HepG2 (cell line): ENCODE data around the gene FUT3. TPM values are rescaled to one million over a fixed set of nuclear protein-coding genes. Genes with fewer than 3 reads are reported as not detected.

Experiments
- ATF7 ChIP-seq, 2 experiments: fragments of 450-650 bp in 1 of 2; sonication (generic) in 1 of 2; formaldehyde crosslinking in 1 of 2; IDR thresholded peaks; 2 replicates each; pipeline versions ENCODE4 v1.4.0 to v1.6.1; 2016 to 2020; ENCODE audit warnings: antibody characterized with exemption in 1 of 2, mild to moderate bottlenecking in 1 of 2, missing genetic modification reagents in 1 of 2
- DDIT3 ChIP-seq: sonication (generic); formaldehyde crosslinking; IDR thresholded peaks from 2 replicates; pipeline ENCODE4 v1.4.0; 2020; ENCODE audit warnings: mild to moderate bottlenecking, missing genetic modification reagents
- DR1 ChIP-seq: sonication (generic); formaldehyde crosslinking; IDR thresholded peaks from 2 replicates; pipeline ENCODE4 v1.8.0; 2021; ENCODE audit warnings: mild to moderate bottlenecking, missing genetic modification reagents, inconsistent platforms
- FOXP4 ChIP-seq: sonication (generic); formaldehyde crosslinking; IDR thresholded peaks from 2 replicates; pipeline ENCODE4 v1.4.0; 2020; ENCODE audit warnings: missing genetic modification reagents
- HDAC1 ChIP-seq: sonication (generic); formaldehyde crosslinking; IDR thresholded peaks from 2 replicates; pipeline ENCODE4 v1.5.1; 2020; ENCODE audit warnings: mild to moderate bottlenecking, missing genetic modification reagents
- MED13 ChIP-seq: sonication (generic); formaldehyde crosslinking; IDR thresholded peaks from 2 replicates; pipeline ENCODE4 v1.5.0; 2020; ENCODE audit warnings: missing genetic modification reagents
- NFKBIZ ChIP-seq: IDR thresholded peaks from 2 replicates; pipeline ENCODE4 v1.6.1; 2018; ENCODE audit warnings: missing genetic modification reagents, missing compliant biosample characterization
- NONO ChIP-seq, 2 experiments: fragments of 450-650 bp in 1 of 2; sonication (generic) in 1 of 2; formaldehyde crosslinking in 1 of 2; IDR thresholded peaks in 1 of 2; conservative IDR thresholded peaks in 1 of 2; 2 replicates each; pipeline versions ENCODE4 v1.6.1 to v1.8.0; 2017 to 2022; ENCODE audit warnings: mild to moderate bottlenecking in 1 of 2, missing genetic modification reagents in 1 of 2, moderate library complexity in 1 of 2
- ONECUT2 ChIP-seq: sonication (generic); formaldehyde crosslinking; IDR thresholded peaks from 2 replicates; pipeline ENCODE4 v1.4.0; 2020; ENCODE audit warnings: missing genetic modification reagents
- PITX1 ChIP-seq: sonication (generic); formaldehyde crosslinking; IDR thresholded peaks from 2 replicates; pipeline ENCODE4 v1.5.1; 2020; ENCODE audit warnings: mild to moderate bottlenecking, missing genetic modification reagents
- RFXAP ChIP-seq: sonication (generic); formaldehyde crosslinking; IDR thresholded peaks from 2 replicates; pipeline ENCODE4 v1.4.0; 2020; ENCODE audit warnings: missing genetic modification reagents, borderline replicate concordance
- SMAD1 ChIP-seq: sonication (generic); formaldehyde crosslinking; IDR thresholded peaks from 2 replicates; pipeline ENCODE4 v1.4.0; 2020; ENCODE audit warnings: missing genetic modification reagents, low read depth, mild to moderate bottlenecking, borderline replicate concordance
- ZBTB33 ChIP-seq: sonication (generic); formaldehyde crosslinking; IDR thresholded peaks from 2 replicates; pipeline ENCODE4 v1.4.0; 2020; ENCODE audit warnings: missing genetic modification reagents
- ZBTB43 ChIP-seq: sonication (generic); formaldehyde crosslinking; conservative IDR thresholded peaks from 2 replicates; pipeline ENCODE4 v1.4.0; 2020; ENCODE audit warnings: missing genetic modification reagents
- ZNF12 ChIP-seq: sonication (generic); formaldehyde crosslinking; IDR thresholded peaks from 2 replicates; pipeline ENCODE4 v1.5.0; 2020; ENCODE audit warnings: missing genetic modification reagents
- ZNF263 ChIP-seq: sonication (generic); formaldehyde crosslinking; IDR thresholded peaks from 2 replicates; pipeline ENCODE4 v1.4.0; 2020; ENCODE audit warnings: missing genetic modification reagents
- ZNF329 ChIP-seq: sonication (generic); formaldehyde crosslinking; IDR thresholded peaks from 2 replicates; pipeline ENCODE4 v1.9.0; 2021; ENCODE audit warnings: low read depth, mild to moderate bottlenecking, missing genetic modification reagents
- ZNF558 ChIP-seq: sonication (generic); formaldehyde crosslinking; IDR thresholded peaks from 2 replicates; pipeline ENCODE4 v1.9.0; 2022; ENCODE audit warnings: mild to moderate bottlenecking, missing genetic modification reagents, borderline replicate concordance
- ZNF564 ChIP-seq: sonication (generic); formaldehyde crosslinking; IDR thresholded peaks from 2 replicates; pipeline ENCODE4 v1.8.1; 2023; ENCODE audit warnings: mild to moderate bottlenecking, missing genetic modification reagents
- ZNF572 ChIP-seq: sonication (generic); formaldehyde crosslinking; IDR thresholded peaks from 2 replicates; pipeline ENCODE4 v1.5.1; 2020; ENCODE audit warnings: mild to moderate bottlenecking, missing genetic modification reagents
- ZNF761 ChIP-seq: sonication (generic); formaldehyde crosslinking; conservative IDR thresholded peaks from 2 replicates; pipeline ENCODE4 v1.4.0; 2020; ENCODE audit warnings: mild to moderate bottlenecking, missing genetic modification reagents
- ZNF782 ChIP-seq: sonication (generic); formaldehyde crosslinking; IDR thresholded peaks from 2 replicates; pipeline ENCODE4 v1.4.0; 2020; ENCODE audit warnings: missing genetic modification reagents, mild to moderate bottlenecking, borderline replicate concordance
- ZSCAN29 ChIP-seq: sonication (generic); formaldehyde crosslinking; conservative IDR thresholded peaks from 2 replicates; pipeline ENCODE4 v1.4.0; 2020; ENCODE audit warnings: mild to moderate bottlenecking, missing genetic modification reagents
- polyA plus RNA-seq, 8 experiments: library from polyadenylated mRNA; depleted of rRNA in 3 of 8; stranded (reverse) in 7 of 8; unstranded in 1 of 8; fragments of >200 nt; fragmentation: Illumina TruSeq in 4 of 8; extraction: Trizol in 4 of 8; gene quantifications; 2 replicates each; pipeline versions ENCODE4 v1.2.1 to v1.2.3, GENCODE V29; 2011 to 2016; ENCODE audit warnings: low read depth in 4 of 8, missing spikeins in 1 of 8, mixed read lengths in 1 of 8; ENCODE audit not compliant: insufficient read depth in 1 of 8
- total RNA-seq, 5 experiments: library from RNA; depleted of rRNA; stranded (reverse); fragments of >200 nt; fragmentation: Illumina TruSeq; extraction: Trizol; gene quantifications; 2 replicates each; pipeline ENCODE4 v1.2.3, GENCODE V29; 2016; ENCODE audit warnings: low read depth in 1 of 5

FUT3 gene
- total and polyA plus RNA-seq, 2 of the 13 experiments (the other 11 are each of a cell fraction or from before 2014, with no cell fraction given), result 0.53 to 1.1 TPM

GRCh38 chr19:5837761-5838352 is 13.4 kb downstream of the FUT3 start (continued):
- no peak for TF ChIP-seq ZNF761 (CRISPR knock-in tag)
- TF ChIP-seq ZNF572 (CRISPR knock-in tag), result no peak
- TF ChIP-seq NONO (IDR thresholded peaks at IDR 0.05), result no peak
- 0 out of 2 replicates have a peak, but pooled peaks have one; percentile 3 for TF ChIP-seq NONO (CRISPR knock-in tag; conservative IDR thresholded peaks at IDR 0.05)
- peak; percentile 51 for TF ChIP-seq HDAC1 (CRISPR knock-in tag)
- peak; percentile 59; the same call in 1 of the 2 replicates for TF ChIP-seq ZNF782 (CRISPR knock-in tag)
- 0 out of 2 replicates have a peak, but pooled peaks have one; percentile 1 for TF ChIP-seq ZNF263 (CRISPR knock-in tag)
- TF ChIP-seq FOXP4 (CRISPR knock-in tag), result 0 out of 2 replicates have a peak, but pooled peaks have one; percentile 21
- 0 out of 2 replicates have a peak, but pooled peaks have one; percentile 20 for TF ChIP-seq ZNF12
- peak; percentile 20; the same call in 1 of the 2 replicates for TF ChIP-seq ZNF564 (CRISPR knock-in tag)
- TF ChIP-seq ZNF329 (CRISPR knock-in tag), result 0 out of 2 replicates have a peak, but pooled peaks have one; percentile 41
- 0 out of 2 replicates have a peak, but pooled peaks have one; percentile 20 for TF ChIP-seq ZBTB43 (CRISPR knock-in tag)
- TF ChIP-seq ZBTB33 (CRISPR knock-in tag), result no peak
- TF ChIP-seq PITX1 (CRISPR knock-in tag), result peak; percentile 65; the same call in 1 of the 2 replicates
- no peak for TF ChIP-seq NFKBIZ (CRISPR knock-in tag)
- 0 out of 2 replicates have a peak, but pooled peaks have one; percentile 40 for TF ChIP-seq ZSCAN29 (CRISPR knock-in tag)
- TF ChIP-seq DDIT3 (CRISPR knock-in tag), result no peak
- TF ChIP-seq ONECUT2 (CRISPR knock-in tag), result peak; percentile 82
- TF ChIP-seq ATF7 (IDR thresholded peaks at IDR 0.05), result no peak
- TF ChIP-seq ATF7 (CRISPR knock-in tag; IDR thresholded peaks at IDR 0.05), result no peak
- 0 out of 2 replicates have a peak, but pooled peaks have one; percentile 3 for TF ChIP-seq RFXAP
- no peak for TF ChIP-seq DR1 (CRISPR knock-in tag)
- TF ChIP-seq ZNF558 (CRISPR knock-in tag), result no peak
- TF ChIP-seq SMAD1 (CRISPR knock-in tag), result no peak
- TF ChIP-seq MED13, result 0 out of 2 replicates have a peak, but pooled peaks have one; percentile 14
